A549 (cell line): ENCODE measurements around the gene POLDIP3. TPM values are rescaled to one million over a fixed set of nuclear protein-coding genes. Genes with fewer than 3 reads are reported as not detected.

Experiments used
- ATAC-seq, 2 experiments: fragments of 200-7000 bp in 1 of 2; fragments of >200 bp in 1 of 2; cut with Nextera tagmentation in 1 of 2; cut with Tn5 transposase in 1 of 2; 3 replicates each; pipeline versions ENCODE4 v1.8.0 to v1.9.1; 2018 to 2020; ENCODE audit warnings: mild to moderate bottlenecking in 1 of 2, moderate library complexity in 1 of 2
- CTCF ChIA-PET: fragments of 300-600 bp; sonication (Branson Sonifier 250); formaldehyde crosslinking; extraction: SDS; loops from one replicate; lab custom pipeline; 2021; ENCODE audit warnings: antibody characterized with exemption, inconsistent platforms; lab: Yijun Ruan, JAX
- POLR2A ChIA-PET: fragments of 350-600 bp; formaldehyde crosslinking; extraction: SDS; loops from one replicate; lab custom pipeline; 2021; ENCODE audit warnings: antibody characterized with exemption, inconsistent platforms; lab: Yijun Ruan, JAX
- DNase-seq, 2 experiments: peaks; one replicate each; pipeline versions ENCODE4 v3.0.0 to v3.0.0-alpha.2; 2011 to 2016; ENCODE audit warnings: low read depth in 1 of 2, low spot score in 1 of 2
- FAIRE-seq: peaks from 2 replicates; lab custom pipeline; 2011; peaks lifted over from hg19 to GRCh38; lab: Jason Lieb, UNC
- H3K27ac ChIP-seq, 2 experiments: fragments of >200 bp; sonication (Bioruptor Twin); formaldehyde crosslinking; 3 replicates each; pipeline ENCODE4 v1.5.1; 2016 to 2017
- H3K4me1 ChIP-seq: fragments of >200 bp; sonication (Bioruptor Twin); formaldehyde crosslinking; 3 replicates; pipeline ENCODE4 v1.6.1; 2016
- H3K4me2 ChIP-seq: fragments of >200 bp; sonication (Bioruptor Twin); formaldehyde crosslinking; 3 replicates; pipeline ENCODE4 v1.6.1; 2016
- H3K4me3 ChIP-seq: fragments of >200 bp; sonication (Bioruptor Twin); formaldehyde crosslinking; 3 replicates; pipeline ENCODE4 v1.5.1; 2016
- H3K9me3 ChIP-seq: fragments of >200 bp; sonication (Bioruptor Twin); formaldehyde crosslinking; 3 replicates; pipeline ENCODE4 v1.6.1; 2016
- CBX2 ChIP-seq: fragments of 200-600 bp; sonication (generic); IDR thresholded peaks from 2 replicates; pipeline ENCODE4 v1.6.1; 2016; ENCODE audit warnings: low read depth, mild to moderate bottlenecking, borderline replicate concordance
- CBX8 ChIP-seq: fragments of 200-600 bp; sonication (generic); IDR thresholded peaks from 2 replicates; pipeline ENCODE4 v1.6.1; 2016
- CEBPB ChIP-seq, 2 experiments: fragments of >200 bp in 1 of 2; sonication (Bioruptor Twin) in 1 of 2; formaldehyde crosslinking in 1 of 2; IDR thresholded peaks; 2 replicates each; pipeline ENCODE4 v1.6.1; 2012 to 2016
- EHMT2 ChIP-seq: fragments of 200-600 bp; sonication (generic); IDR thresholded peaks from 2 replicates; pipeline ENCODE4 v1.6.1; 2016; ENCODE audit warnings: antibody characterized with exemption, low read depth, mild to moderate bottlenecking, moderate library complexity
- FOSB ChIP-seq: fragments of 250-450 bp; sonication (Bioruptor Pico); IDR thresholded peaks from 2 replicates; pipeline ENCODE4 v1.5.0; 2020; ENCODE audit warnings: mild to moderate bottlenecking, moderate library complexity
- HOXA7 ChIP-seq: fragments of 250-450 bp; sonication (Bioruptor Pico); IDR thresholded peaks from 2 replicates; pipeline ENCODE4 v1.5.0; 2020; ENCODE audit warnings: mild to moderate bottlenecking, moderate library complexity
- HOXB13 ChIP-seq: fragments of 250-450 bp; sonication (Bioruptor Pico); IDR thresholded peaks from 2 replicates; pipeline ENCODE4 v1.5.0; 2020; ENCODE audit warnings: low read depth, mild to moderate bottlenecking, moderate library complexity
- JUNB ChIP-seq: fragments of >200 bp; sonication (Bioruptor Twin); formaldehyde crosslinking; IDR thresholded peaks from 2 replicates; pipeline ENCODE4 v1.6.1; 2016
- KDM5A ChIP-seq: fragments of 200-600 bp; sonication (generic); IDR thresholded peaks from 2 replicates; pipeline ENCODE4 v1.6.1; 2016; ENCODE audit warnings: antibody characterized with exemption, mild to moderate bottlenecking
- MAZ ChIP-seq: fragments of 150-350 bp; IDR thresholded peaks from 2 replicates; pipeline ENCODE4 v1.6.1; 2014; ENCODE audit warnings: antibody characterized with exemption, low read depth, low read length, borderline replicate concordance
- MYC ChIP-seq: IDR thresholded peaks from 2 replicates; pipeline ENCODE4 v1.6.1; 2012; ENCODE audit warnings: mild to moderate bottlenecking, inconsistent platforms, low read length, improper control_type of control experiment, borderline replicate concordance
- POLR2A ChIP-seq: IDR thresholded peaks from 2 replicates; pipeline ENCODE4 v1.6.1; 2012; ENCODE audit warnings: mild to moderate bottlenecking, low read length
- RAD21 ChIP-seq, 2 experiments: fragments of >200 bp in 1 of 2; sonication (Bioruptor Twin) in 1 of 2; formaldehyde crosslinking in 1 of 2; IDR thresholded peaks in 1 of 2; conservative IDR thresholded peaks in 1 of 2; 2 replicates in 1 of 2; 3 replicates in 1 of 2; pipeline ENCODE4 v1.6.1; 2012 to 2018; ENCODE audit warnings: inconsistent platforms in 1 of 2
- RARB ChIP-seq: fragments of 250-450 bp; sonication (Bioruptor Pico); IDR thresholded peaks from 2 replicates; pipeline ENCODE4 v1.8.0; 2021; ENCODE audit warnings: mild to moderate bottlenecking, moderate library complexity
- RCOR1 ChIP-seq: fragments of 150-350 bp; IDR thresholded peaks from 2 replicates; pipeline ENCODE4 v1.6.1; 2014; ENCODE audit warnings: antibody characterized with exemption, low read length, low read depth
- RNF2 ChIP-seq: fragments of 200-600 bp; sonication (generic); IDR thresholded peaks from 2 replicates; pipeline ENCODE4 v1.6.1; 2016; ENCODE audit warnings: low read depth, mild to moderate bottlenecking, antibody characterized with exemption, moderate library complexity, borderline replicate concordance
- ZC3H11A ChIP-seq: fragments of 450-650 bp; IDR thresholded peaks from 2 replicates; pipeline ENCODE4 v1.6.1; 2014; ENCODE audit warnings: antibody characterized with exemption, mild to moderate bottlenecking
- ZFP36 ChIP-seq: fragments of 450-650 bp; IDR thresholded peaks from 2 replicates; pipeline ENCODE4 v1.6.1; 2014; ENCODE audit warnings: borderline replicate concordance; ENCODE audit not compliant: partially characterized antibody
- WGBS: methylation state at CpG from one replicate; pipeline ENCODE4 v1.1.6; 2017; ENCODE audit errors: missing lambda C conversion rate; 5-methylcytosine and 5-hydroxymethylcytosine counted together
- polyA plus RNA-seq, 4 experiments: library from polyadenylated mRNA; depleted of rRNA in 3 of 4; stranded (reverse); fragments of >200 nt; fragmentation: RNase III in 1 of 4; extraction: RNeasy Plus Mini Kit Qiagen cat#74134 plus additional on column Dnase treatment in 1 of 4; gene quantifications; 2 replicates in 3 of 4; 3 replicates in 1 of 4; pipeline ENCODE4 v1.2.3, GENCODE V29; 2011 to 2017
- TF ChIP-seq, protein P1 (sequence below): fragments of 250-450 bp; sonication (Bioruptor Pico); IDR thresholded peaks from 2 replicates; pipeline ENCODE4 v1.5.0; 2020; ENCODE audit warnings: low read depth, mild to moderate bottlenecking, moderate library complexity
- TF ChIP-seq, protein P2 (sequence below): IDR thresholded peaks from 2 replicates; pipeline ENCODE4 v1.6.1; 2012; ENCODE audit warnings: low read depth, borderline replicate concordance
- TF ChIP-seq, protein P3 (sequence below): fragments of 250-450 bp; sonication (Bioruptor Pico); IDR thresholded peaks from 2 replicates; pipeline ENCODE4 v1.5.0; 2021; ENCODE audit warnings: mild to moderate bottlenecking, moderate library complexity, borderline replicate concordance
- TF ChIP-seq, protein P4 (sequence below): fragments of >200 bp; sonication (Bioruptor Twin); formaldehyde crosslinking; IDR thresholded peaks from 3 replicates; pipeline ENCODE4 v1.6.1; 2016
- TF ChIP-seq, protein P5 (sequence below): IDR thresholded peaks from 2 replicates; pipeline ENCODE4 v1.6.1; 2012
- TF ChIP-seq, protein P6 (sequence below): fragments of >200 bp; sonication (Bioruptor Twin); formaldehyde crosslinking; IDR thresholded peaks from 2 replicates; pipeline ENCODE4 v1.6.1; 2016

Gene POLDIP3
- polyA plus RNA-seq, 2 of the 4 experiments (the other 2 are of a cell fraction): 31.5 to 31.8 TPM

DNA sequence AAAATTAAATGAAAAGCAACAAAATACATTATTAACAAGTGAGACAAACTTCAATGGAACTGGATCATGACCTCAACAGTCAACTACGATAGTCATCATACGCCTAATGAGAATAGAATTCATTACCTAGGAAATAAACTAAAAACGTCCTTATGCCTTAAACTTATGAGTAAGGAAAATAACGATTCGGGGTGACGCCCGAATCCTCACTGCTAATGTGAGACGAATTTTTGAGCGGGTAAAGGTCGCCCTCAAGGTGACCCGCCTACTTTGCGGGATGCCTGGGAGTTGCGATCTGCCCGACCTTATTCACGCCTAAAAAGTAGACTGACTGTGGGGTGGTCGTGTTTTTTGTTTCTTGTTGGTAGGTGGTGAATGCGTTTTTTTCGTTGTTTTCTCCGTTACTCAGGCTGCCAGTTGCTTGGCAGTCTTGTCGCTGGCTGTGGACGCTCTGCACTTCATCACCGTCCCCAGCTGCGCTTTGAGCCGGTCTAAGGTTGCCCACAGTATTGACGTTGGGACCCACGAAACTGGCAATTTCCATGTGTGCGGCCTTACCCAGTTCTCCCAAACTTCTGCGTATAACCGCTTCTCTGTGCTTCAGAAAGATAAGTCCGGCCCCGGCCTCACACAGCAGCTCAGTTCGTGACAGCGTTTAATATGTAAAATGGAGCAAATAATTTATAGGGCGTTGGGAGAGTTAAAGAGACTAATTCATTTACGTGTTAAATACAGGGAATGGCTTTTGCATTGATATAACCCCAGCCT lies 593 bp upstream of the POLDIP3 start (continued):
- TF ChIP-seq CBX8 (no peak), POLR2A (peak; percentile 100), JUNB (no peak), CBX2 (no peak), HOXA7 (CRISPR knock-in tag) (peak; percentile 99), CEBPB (IDR thresholded peaks at IDR 0.05) (0 out of 4 replicates have a peak, but pooled peaks of 1 of the 2 experiments have one; percentile 13), FOSB (CRISPR knock-in tag) (peak; percentile 99), RNF2 (no peak), RCOR1 (no peak; the same call in 1 of the 2 replicates), MAZ (peak; percentile 85; the same call in 1 of the 2 replicates), ZFP36 (no peak), MYC (no peak)
- TF ChIP-seq, protein P1, sequence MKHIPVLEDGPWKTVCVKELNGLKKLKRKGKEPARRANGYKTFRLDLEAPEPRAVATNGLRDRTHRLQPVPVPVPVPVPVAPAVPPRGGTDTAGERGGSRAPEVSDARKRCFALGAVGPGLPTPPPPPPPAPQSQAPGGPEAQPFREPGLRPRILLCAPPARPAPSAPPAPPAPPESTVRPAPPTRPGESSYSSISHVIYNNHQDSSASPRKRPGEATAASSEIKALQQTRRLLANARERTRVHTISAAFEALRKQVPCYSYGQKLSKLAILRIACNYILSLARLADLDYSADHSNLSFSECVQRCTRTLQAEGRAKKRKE (CRISPR knock-in tag): peak; percentile 25; the same call in 1 of the 2 replicates
- TF ChIP-seq, protein P2, sequence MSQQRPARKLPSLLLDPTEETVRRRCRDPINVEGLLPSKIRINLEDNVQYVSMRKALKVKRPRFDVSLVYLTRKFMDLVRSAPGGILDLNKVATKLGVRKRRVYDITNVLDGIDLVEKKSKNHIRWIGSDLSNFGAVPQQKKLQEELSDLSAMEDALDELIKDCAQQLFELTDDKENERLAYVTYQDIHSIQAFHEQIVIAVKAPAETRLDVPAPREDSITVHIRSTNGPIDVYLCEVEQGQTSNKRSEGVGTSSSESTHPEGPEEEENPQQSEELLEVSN: no peak
- TF ChIP-seq, protein P3, sequence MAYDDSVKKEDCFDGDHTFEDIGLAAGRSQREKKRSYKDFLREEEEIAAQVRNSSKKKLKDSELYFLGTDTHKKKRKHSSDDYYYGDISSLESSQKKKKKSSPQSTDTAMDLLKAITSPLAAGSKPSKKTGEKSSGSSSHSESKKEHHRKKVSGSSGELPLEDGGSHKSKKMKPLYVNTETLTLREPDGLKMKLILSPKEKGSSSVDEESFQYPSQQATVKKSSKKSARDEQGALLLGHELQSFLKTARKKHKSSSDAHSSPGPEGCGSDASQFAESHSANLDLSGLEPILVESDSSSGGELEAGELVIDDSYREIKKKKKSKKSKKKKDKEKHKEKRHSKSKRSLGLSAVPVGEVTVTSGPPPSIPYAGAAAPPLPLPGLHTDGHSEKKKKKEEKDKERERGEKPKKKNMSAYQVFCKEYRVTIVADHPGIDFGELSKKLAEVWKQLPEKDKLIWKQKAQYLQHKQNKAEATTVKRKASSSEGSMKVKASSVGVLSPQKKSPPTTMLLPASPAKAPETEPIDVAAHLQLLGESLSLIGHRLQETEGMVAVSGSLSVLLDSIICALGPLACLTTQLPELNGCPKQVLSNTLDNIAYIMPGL: peak; percentile 81; the same call in 1 of the 2 replicates
- TF ChIP-seq, protein P4, sequence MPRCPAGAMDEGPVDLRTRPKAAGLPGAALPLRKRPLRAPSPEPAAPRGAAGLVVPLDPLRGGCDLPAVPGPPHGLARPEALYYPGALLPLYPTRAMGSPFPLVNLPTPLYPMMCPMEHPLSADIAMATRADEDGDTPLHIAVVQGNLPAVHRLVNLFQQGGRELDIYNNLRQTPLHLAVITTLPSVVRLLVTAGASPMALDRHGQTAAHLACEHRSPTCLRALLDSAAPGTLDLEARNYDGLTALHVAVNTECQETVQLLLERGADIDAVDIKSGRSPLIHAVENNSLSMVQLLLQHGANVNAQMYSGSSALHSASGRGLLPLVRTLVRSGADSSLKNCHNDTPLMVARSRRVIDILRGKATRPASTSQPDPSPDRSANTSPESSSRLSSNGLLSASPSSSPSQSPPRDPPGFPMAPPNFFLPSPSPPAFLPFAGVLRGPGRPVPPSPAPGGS: peak; percentile 100
- TF ChIP-seq, protein P5, sequence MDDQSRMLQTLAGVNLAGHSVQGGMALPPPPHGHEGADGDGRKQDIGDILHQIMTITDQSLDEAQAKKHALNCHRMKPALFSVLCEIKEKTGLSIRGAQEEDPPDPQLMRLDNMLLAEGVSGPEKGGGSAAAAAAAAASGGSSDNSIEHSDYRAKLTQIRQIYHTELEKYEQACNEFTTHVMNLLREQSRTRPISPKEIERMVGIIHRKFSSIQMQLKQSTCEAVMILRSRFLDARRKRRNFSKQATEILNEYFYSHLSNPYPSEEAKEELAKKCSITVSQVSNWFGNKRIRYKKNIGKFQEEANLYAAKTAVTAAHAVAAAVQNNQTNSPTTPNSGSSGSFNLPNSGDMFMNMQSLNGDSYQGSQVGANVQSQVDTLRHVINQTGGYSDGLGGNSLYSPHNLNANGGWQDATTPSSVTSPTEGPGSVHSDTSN: peak; percentile 93

DNA sequence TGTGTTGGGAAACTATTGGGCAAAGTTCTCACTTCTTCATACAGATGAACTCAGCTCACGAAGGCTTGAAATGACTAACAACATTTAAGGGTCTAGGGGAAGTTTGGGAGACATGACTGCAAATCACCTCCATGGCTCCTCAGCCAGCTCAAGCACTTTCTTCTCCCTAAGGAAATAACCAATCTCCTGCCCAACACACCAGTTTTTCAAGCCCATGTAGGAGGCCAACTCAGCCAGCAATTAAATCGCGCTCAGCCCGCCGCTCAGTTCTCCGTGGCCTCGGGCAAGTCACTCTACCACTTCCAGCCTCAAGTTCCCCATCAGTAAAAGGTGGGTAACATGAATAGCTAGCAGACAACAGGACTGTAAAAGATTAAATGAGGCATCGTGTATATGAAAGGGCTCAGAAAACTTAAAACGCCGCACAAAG lies 796 bp downstream of the POLDIP3 start:
- Histone ChIP-seq H3K27ac (peak overlapping the region; percentile 91 to 98), H3K9me3 (no peaks in the 10 kb centered on the region), H3K4me2 (peak overlapping the region; percentile 96), H3K4me3 (peak overlapping the region; percentile 93), H3K4me1 (peaks cover 31% of the 10 kb centered on the region)
- ChIA-PET CTCF (interaction anchor here (1.3 kb wide), 1 partner anchor 253 kb away, joined by 4 read pairs; no protein-coding TSS in a partner anchor), POLR2A (interaction anchor here (1.4 to 1.9 kb wide), 2 partner anchors 11 to 14 kb away, joined by 5 to 6 read pairs; no protein-coding TSS in a partner anchor)
- FAIRE-seq (no peak), DNase-seq (no peak), ATAC-seq (no peak)
- TF ChIP-seq RARB: no peak
- TF ChIP-seq, protein P4: no peak
- TF ChIP-seq EHMT2: no peak
- no peak for TF ChIP-seq ZC3H11A
- no peak for TF ChIP-seq HOXA7 (CRISPR knock-in tag)
- TF ChIP-seq KDM5A: no peak
- no peak for TF ChIP-seq POLR2A
- TF ChIP-seq RAD21 (conservative IDR thresholded peaks at IDR 0.05 in 1 of 2, IDR thresholded peaks at IDR 0.05 in 1 of 2): no peak
- TF ChIP-seq, protein P6, sequence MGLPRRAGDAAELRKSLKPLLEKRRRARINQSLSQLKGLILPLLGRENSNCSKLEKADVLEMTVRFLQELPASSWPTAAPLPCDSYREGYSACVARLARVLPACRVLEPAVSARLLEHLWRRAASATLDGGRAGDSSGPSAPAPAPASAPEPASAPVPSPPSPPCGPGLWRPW: no peak
- TF ChIP-seq ZFP36: no peak
- no peak for TF ChIP-seq HOXB13
- WGBS: 5% methylated on average over 10 of the region's 10 CpGs
